CD14-positive monocyte (primary cell): ENCODE measurements around the gene BCAR3. TPM values are rescaled to one million over a fixed set of nuclear protein-coding genes. Genes with fewer than 3 reads are reported as not detected.

ENCODE experiments used
- DNase-seq, 3 donors: peaks; one replicate each; pipeline ENCODE4 v3.0.0-alpha.2; 2011 to 2022
- H2AFZ ChIP-seq: 2 replicates; pipeline ENCODE4 v1.6.0; 2012; ENCODE audit warnings: mild to moderate bottlenecking, low read depth, low read length, inconsistent platforms; ENCODE audit not compliant: insufficient read depth, poor library complexity, severe bottlenecking
- H3K27ac ChIP-seq, 2 donors: 1 replicate in 1 of 2; 2 replicates in 1 of 2; pipeline ENCODE4 v1.5.1; 2012 to 2013; ENCODE audit warnings: low read length in 2 of 2, control low read depth in 1 of 2, inconsistent platforms in 1 of 2, low read depth in 1 of 2, mild to moderate bottlenecking in 1 of 2
- H3K27me3 ChIP-seq, 2 donors: one replicate each; pipeline versions ENCODE4 v1.6.0 to v1.6.1; 2011 to 2013; ENCODE audit warnings: low read length in 2 of 2; ENCODE audit not compliant: control insufficient read depth in 2 of 2, insufficient read depth in 2 of 2
- H3K36me3 ChIP-seq, 2 donors: replicated peaks in 1 of 2; 1 replicate in 1 of 2; 2 replicates in 1 of 2; pipeline versions ENCODE4 v1.5.1 to v1.6.1; 2012 to 2013; ENCODE audit warnings: low read length in 2 of 2, control low read depth in 1 of 2, inconsistent platforms in 1 of 2, mild to moderate bottlenecking in 1 of 2; ENCODE audit not compliant: insufficient read depth in 2 of 2, control insufficient read depth in 1 of 2
- H3K4me1 ChIP-seq, 2 donors: 1 replicate in 1 of 2; 2 replicates in 1 of 2; pipeline versions ENCODE4 v1.5.1 to v1.6.1; 2012 to 2013; ENCODE audit warnings: low read length in 2 of 2, control low read depth in 1 of 2, inconsistent platforms in 1 of 2, mild to moderate bottlenecking in 1 of 2, moderate library complexity in 1 of 2; ENCODE audit not compliant: insufficient read depth in 2 of 2, control insufficient read depth in 1 of 2
- H3K4me2 ChIP-seq: replicated peaks from 2 replicates; pipeline ENCODE3; 2012; ENCODE audit warnings: low read length, moderate library complexity, mild to moderate bottlenecking; ENCODE audit not compliant: poor library complexity, severe bottlenecking; ENCODE audit errors: extremely low read depth
- H3K4me3 ChIP-seq, 3 experiments: fragments of 200-600 bp in 1 of 3; sonication (generic) in 1 of 3; replicated peaks in 1 of 3; 1 replicate in 2 of 3; 2 replicates in 1 of 3; pipeline ENCODE4 v1.5.1; 2011 to 2013; ENCODE audit warnings: low read length in 3 of 3, mild to moderate bottlenecking in 3 of 3, control low read depth in 2 of 3, low read depth in 2 of 3, inconsistent platforms in 1 of 3, moderate library complexity in 1 of 3
- H3K79me2 ChIP-seq: 2 replicates; pipeline ENCODE4 v1.6.0; 2012; ENCODE audit warnings: mild to moderate bottlenecking, control low read depth, inconsistent platforms, low read length, moderate library complexity; ENCODE audit not compliant: insufficient read depth
- H3K9ac ChIP-seq: 2 replicates; pipeline ENCODE4 v1.6.0; 2017; ENCODE audit warnings: low read length, mild to moderate bottlenecking; ENCODE audit not compliant: insufficient read depth, poor library complexity, severe bottlenecking
- H3K9me3 ChIP-seq, 2 donors: replicated peaks in 1 of 2; 1 replicate in 1 of 2; 2 replicates in 1 of 2; pipeline versions ENCODE4 v1.5.1 to v1.6.1; 2012 to 2013; ENCODE audit warnings: low read length in 2 of 2, control low read depth in 1 of 2; ENCODE audit not compliant: control insufficient read depth in 1 of 2, insufficient read depth in 1 of 2
- H4K20me1 ChIP-seq: 2 replicates; pipeline ENCODE4 v1.6.0; 2012; ENCODE audit warnings: mild to moderate bottlenecking, low read length, control low read depth, moderate library complexity; ENCODE audit not compliant: insufficient read depth
- H3K27ac Mint-ChIP-seq, 7 donors: one replicate each; pipeline ENCODE4 v1.8.0; 2020; ENCODE audit warnings: mild to moderate bottlenecking in 7 of 7, mixed read lengths in 7 of 7, moderate library complexity in 6 of 7, inconsistent platforms in 2 of 7
- H3K27me3 Mint-ChIP-seq, 3 donors: one replicate each; pipeline ENCODE4 v1.8.0; 2021 to 2022; ENCODE audit warnings: low read depth in 3 of 3, mild to moderate bottlenecking in 3 of 3, mixed read lengths in 3 of 3, moderate library complexity in 3 of 3, inconsistent platforms in 1 of 3
- H3K36me3 Mint-ChIP-seq, 2 donors: one replicate each; pipeline ENCODE4 v1.8.0; 2020; ENCODE audit warnings: mixed read lengths in 2 of 2, inconsistent platforms in 1 of 2, mild to moderate bottlenecking in 1 of 2
- H3K4me1 Mint-ChIP-seq: one replicate; pipeline ENCODE4 v1.8.0; 2020; ENCODE audit warnings: mild to moderate bottlenecking, mixed read lengths
- H3K4me3 Mint-ChIP-seq, 2 donors: one replicate each; pipeline ENCODE4 v1.8.0; 2020; ENCODE audit warnings: mild to moderate bottlenecking in 2 of 2, mixed read lengths in 2 of 2, moderate library complexity in 1 of 2
- H3K9me3 Mint-ChIP-seq, 7 donors: one replicate each; pipeline ENCODE4 v1.8.0; 2020 to 2022; ENCODE audit warnings: mixed read lengths in 7 of 7, mild to moderate bottlenecking in 6 of 7, moderate library complexity in 6 of 7, inconsistent platforms in 2 of 7
- WGBS: methylation state at CpG from one replicate; pipeline ENCODE4 v1.1.5; 2013; ENCODE audit warnings: missing lambda C conversion rate; ENCODE audit not compliant: insufficient coverage; 5-methylcytosine and 5-hydroxymethylcytosine counted together
- intact Hi-C, 2 donors: fragments of 100-400 bp; cut with micrococcal nuclease; formaldehyde crosslinking; loops; one replicate each; pipeline versions ENCODE4 v1.15.0 to v1.15.1; 2023
- polyA plus RNA-seq, 3 donors: library from polyadenylated mRNA; depleted of rRNA in 1 of 3; unstranded in 2 of 3; stranded (reverse) in 1 of 3; fragments of 300-500 nt in 2 of 3; fragments of >200 nt in 1 of 3; fragmentation: Illumina TruSeq in 2 of 3; gene quantifications; 1 replicate in 2 of 3; 2 replicates in 1 of 3; pipeline ENCODE4 v1.2.3, GENCODE V29; 2012 to 2021
- TF ChIP-seq, protein P1 (sequence below): fragments of 200-600 bp; IDR thresholded peaks from one replicate; pipeline ENCODE4 v1.8.0; 2022; ENCODE audit warnings: antibody characterized with exemption, mild to moderate bottlenecking

BCAR3 gene
- polyA plus RNA-seq, 3 donors = 0.05 to 0.41 TPM; not detected in 1

DNA sequence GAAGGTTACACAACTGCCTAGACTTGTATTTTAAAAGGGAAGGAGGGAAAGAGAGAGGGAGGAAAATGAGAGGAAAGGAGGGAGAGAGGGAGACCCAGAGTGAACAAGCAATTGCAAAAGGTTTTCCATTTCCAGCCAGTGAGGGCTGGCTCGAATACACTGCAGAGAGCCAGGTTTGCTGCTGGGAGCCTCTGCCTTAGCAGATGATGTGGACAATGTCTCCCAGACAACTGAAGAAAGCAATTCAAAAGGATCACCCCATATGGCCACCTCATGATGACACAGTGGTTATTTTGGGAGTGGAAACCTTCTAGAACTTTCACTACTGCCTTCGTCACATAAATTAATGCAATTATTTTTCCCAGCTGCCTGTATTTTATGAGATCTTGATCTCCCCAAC, 86.4 kb downstream of the BCAR3 start:
- H3K4me3 Mint-ChIP-seq = no peak overlapping the region
- Histone ChIP-seq H3K27ac (no peak overlapping the region), H3K9ac (no peak overlapping the region), H3K27me3 (no peaks in the 10 kb centered on the region), H3K4me3 (no peak overlapping the region), H3K4me2 (no peak overlapping the region), H3K9me3 (no peaks in the 10 kb centered on the region), H3K79me2 (no peaks in the 10 kb centered on the region), H3K36me3 (no peaks in the 10 kb centered on the region), H2AFZ (no peak overlapping the region), H4K20me1 (no peaks in the 10 kb centered on the region), H3K4me1 (peaks cover 6 to 7% of the 10 kb centered on the region in 2 donors)
- H3K9me3 Mint-ChIP-seq = peaks cover 0 to 2% (median 0%) of the 10 kb centered on the region in 7 donors
- 83% methylated on average over 1 of the region's 2 CpGs for WGBS
- intact Hi-C loops = no loop called here
- TF ChIP-seq, protein P1, sequence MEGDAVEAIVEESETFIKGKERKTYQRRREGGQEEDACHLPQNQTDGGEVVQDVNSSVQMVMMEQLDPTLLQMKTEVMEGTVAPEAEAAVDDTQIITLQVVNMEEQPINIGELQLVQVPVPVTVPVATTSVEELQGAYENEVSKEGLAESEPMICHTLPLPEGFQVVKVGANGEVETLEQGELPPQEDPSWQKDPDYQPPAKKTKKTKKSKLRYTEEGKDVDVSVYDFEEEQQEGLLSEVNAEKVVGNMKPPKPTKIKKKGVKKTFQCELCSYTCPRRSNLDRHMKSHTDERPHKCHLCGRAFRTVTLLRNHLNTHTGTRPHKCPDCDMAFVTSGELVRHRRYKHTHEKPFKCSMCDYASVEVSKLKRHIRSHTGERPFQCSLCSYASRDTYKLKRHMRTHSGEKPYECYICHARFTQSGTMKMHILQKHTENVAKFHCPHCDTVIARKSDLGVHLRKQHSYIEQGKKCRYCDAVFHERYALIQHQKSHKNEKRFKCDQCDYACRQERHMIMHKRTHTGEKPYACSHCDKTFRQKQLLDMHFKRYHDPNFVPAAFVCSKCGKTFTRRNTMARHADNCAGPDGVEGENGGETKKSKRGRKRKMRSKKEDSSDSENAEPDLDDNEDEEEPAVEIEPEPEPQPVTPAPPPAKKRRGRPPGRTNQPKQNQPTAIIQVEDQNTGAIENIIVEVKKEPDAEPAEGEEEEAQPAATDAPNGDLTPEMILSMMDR = no peak
- no peak for DNase-seq
- peaks cover 9% of the 10 kb centered on the region for H3K4me1 Mint-ChIP-seq
- H3K36me3 Mint-ChIP-seq = no peaks in the 10 kb centered on the region
- H3K27me3 Mint-ChIP-seq = peaks cover 0 to 4% (median 2%) of the 10 kb centered on the region in 3 donors
- H3K27ac Mint-ChIP-seq = no peak overlapping the region

DNA sequence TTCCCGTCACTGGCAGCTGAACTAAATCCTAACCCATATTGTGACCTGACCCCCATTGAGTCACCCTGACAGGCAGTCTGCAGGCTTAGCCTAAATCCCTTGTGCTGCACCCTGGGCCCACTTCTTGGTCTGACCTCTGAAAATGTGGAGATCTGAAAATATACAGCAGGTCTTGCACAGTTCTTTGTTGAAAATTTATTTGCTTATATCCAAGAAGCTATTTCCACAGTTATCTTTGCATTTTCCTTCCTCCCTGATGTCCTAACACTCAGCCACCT, 87.1 kb downstream of the BCAR3 start:
- H3K27ac ChIP-seq = no peak overlapping the region
- no peaks in the 10 kb centered on the region for H3K36me3 Mint-ChIP-seq
- no peaks in the 10 kb centered on the region for H3K36me3 ChIP-seq
- H3K4me1 Mint-ChIP-seq = peaks cover 11% of the 10 kb centered on the region
- intact Hi-C loops = no loop called here
- H3K9me3 ChIP-seq = no peaks in the 10 kb centered on the region
- peaks cover 6 to 7% of the 10 kb centered on the region in 2 donors for H3K4me1 ChIP-seq
- H2AFZ ChIP-seq = no peak overlapping the region
- H3K4me3 Mint-ChIP-seq = no peak overlapping the region
- no peaks in the 10 kb centered on the region for H3K27me3 ChIP-seq
- no peak overlapping the region for H3K4me3 ChIP-seq
- H4K20me1 ChIP-seq = no peaks in the 10 kb centered on the region
- TF ChIP-seq, protein P1 = no peak
- no CpG with 5 or more reads among the region's 1 CpG for WGBS
- no peak for DNase-seq
- H3K27ac Mint-ChIP-seq = no peak overlapping the region
- H3K79me2 ChIP-seq = no peaks in the 10 kb centered on the region
- no peak overlapping the region for H3K4me2 ChIP-seq
- no peak overlapping the region for H3K9ac ChIP-seq
- H3K9me3 Mint-ChIP-seq = peaks cover 0 to 2% (median 0%) of the 10 kb centered on the region in 7 donors
- peaks cover 0 to 4% (median 2%) of the 10 kb centered on the region in 3 donors for H3K27me3 Mint-ChIP-seq
